Activated naive CD4-positive, alpha-beta T cell treated with anti-CD3 and anti-CD28 coated beads, Interleukin-2, amount 50 U/mL, for 24 hours (primary cell): Measurements from ENCODE around the gene RSRC1.
"Not testable (repeated sequence)": the region's sequence is repeated elsewhere in the genome, so short reads cannot be mapped to it uniquely, and the experiment has no call there.

Experiments
- H3K27ac Mint-ChIP-seq: one replicate; pipeline ENCODE4 v1.8.0; 2021; ENCODE audit warnings: mild to moderate bottlenecking, mixed read lengths
- H3K27me3 Mint-ChIP-seq: one replicate; pipeline ENCODE4 v1.8.0; 2021; ENCODE audit warnings: mixed read lengths
- H3K36me3 Mint-ChIP-seq: one replicate; pipeline ENCODE4 v1.8.0; 2021; ENCODE audit warnings: mixed read lengths
- H3K4me1 Mint-ChIP-seq: one replicate; pipeline ENCODE4 v1.8.0; 2021; ENCODE audit warnings: mixed read lengths
- H3K4me3 Mint-ChIP-seq: one replicate; pipeline ENCODE4 v1.8.0; 2021; ENCODE audit warnings: mild to moderate bottlenecking, mixed read lengths
- H3K9me3 Mint-ChIP-seq: one replicate; pipeline ENCODE4 v1.8.0; 2021; ENCODE audit warnings: mixed read lengths

Gene RSRC1

DNA sequence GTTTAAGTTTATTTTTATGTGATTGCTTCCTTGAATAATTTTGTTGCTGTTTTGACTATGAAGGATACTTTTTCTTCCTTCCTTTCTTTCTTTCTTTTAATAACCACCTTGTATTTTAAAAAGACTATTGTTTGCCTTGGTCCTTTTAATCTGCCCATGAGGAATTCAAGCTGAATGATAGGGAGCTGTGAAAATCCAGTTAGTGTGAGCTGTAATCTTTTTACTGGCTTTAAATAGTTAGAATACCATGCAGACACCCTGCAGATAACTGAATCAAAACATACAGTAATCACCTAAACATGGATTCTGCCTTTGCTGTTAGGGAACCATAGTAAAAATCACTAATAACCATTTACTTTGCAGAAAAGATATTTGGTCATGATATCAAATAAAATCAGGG, 110.7 kb downstream of the RSRC1 start:
- peaks cover under 1% of the 10 kb centered on the region for H3K9me3 Mint-ChIP-seq
- H3K4me3 Mint-ChIP-seq, result no peak overlapping the region

GRCh38 chr3:158221426-158221825, 111.5 kb downstream of the RSRC1 start:
- Mint-ChIP-seq H3K4me1 (peaks cover 4% of the 10 kb centered on the region), H3K9me3 (no peaks in the 10 kb centered on the region), H3K27me3 (no peaks in the 10 kb centered on the region), H3K36me3 (peaks cover 22% of the 10 kb centered on the region), H3K27ac (no peak overlapping the region), H3K4me3 (no peak overlapping the region)

More for the DNA sequence above, 110.7 kb downstream of the RSRC1 start:
- Mint-ChIP-seq H3K4me1 (peaks cover 4% of the 10 kb centered on the region), H3K36me3 (peaks cover 21% of the 10 kb centered on the region), H3K27ac (no peak overlapping the region), H3K27me3 (no peaks in the 10 kb centered on the region)

GRCh38 chr3:158226429-158226828, 116.5 kb downstream of the RSRC1 start:
- H3K36me3 Mint-ChIP-seq, result peaks cover 30% of the 10 kb centered on the region
- H3K4me1 Mint-ChIP-seq, result no peaks in the 10 kb centered on the region
- H3K9me3 Mint-ChIP-seq, result no peaks in the 10 kb centered on the region
- H3K27ac Mint-ChIP-seq, result no peak overlapping the region
- no peaks in the 10 kb centered on the region for H3K27me3 Mint-ChIP-seq
- no peak overlapping the region for H3K4me3 Mint-ChIP-seq

DNA sequence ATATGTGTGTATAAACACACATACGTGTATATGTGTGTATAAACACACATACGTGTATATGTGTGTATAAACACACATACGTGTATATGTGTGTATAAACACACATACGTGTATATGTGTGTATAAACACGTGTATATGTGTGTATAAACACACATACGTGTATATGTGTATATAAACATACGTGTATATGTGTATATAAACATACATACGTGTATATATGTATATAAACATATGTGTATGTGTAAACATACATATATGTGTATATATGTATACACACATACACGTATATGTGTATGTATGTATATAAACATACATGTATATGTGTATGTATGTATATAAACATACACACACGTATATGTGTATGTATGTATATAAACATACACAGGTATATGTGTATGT, 119.1 kb downstream of the RSRC1 start:
- H3K27me3 Mint-ChIP-seq, H3K27ac Mint-ChIP-seq, H3K9me3 Mint-ChIP-seq, H3K4me3 Mint-ChIP-seq, H3K4me1 Mint-ChIP-seq: not testable (repeated sequence)
- peaks cover 19% of the 10 kb centered on the region for H3K36me3 Mint-ChIP-seq

DNA sequence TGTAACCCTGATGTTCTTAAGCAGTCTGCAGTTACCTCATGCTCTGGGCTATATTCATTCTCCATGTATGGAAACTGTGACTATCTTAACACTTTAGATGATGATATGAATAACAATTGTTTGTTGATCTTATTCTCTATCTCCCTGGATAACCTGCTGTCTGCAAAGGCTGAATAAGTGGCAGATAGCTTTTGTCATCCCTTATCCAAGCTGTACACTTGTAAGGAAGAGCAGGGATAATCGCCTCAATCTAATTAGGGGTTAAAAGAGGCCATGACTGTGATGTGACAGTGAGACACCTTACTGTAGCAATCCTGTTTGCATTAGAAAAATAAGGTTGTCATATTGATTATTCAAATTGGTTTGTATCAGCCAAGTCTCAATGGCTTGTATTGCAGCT, 123.9 kb downstream of the RSRC1 start:
- no peak overlapping the region for H3K4me3 Mint-ChIP-seq
- peaks cover 5% of the 10 kb centered on the region for H3K9me3 Mint-ChIP-seq
- no peak overlapping the region for H3K27ac Mint-ChIP-seq
- H3K4me1 Mint-ChIP-seq, result no peaks in the 10 kb centered on the region
- H3K27me3 Mint-ChIP-seq, result no peaks in the 10 kb centered on the region
- H3K36me3 Mint-ChIP-seq, result peaks cover 29% of the 10 kb centered on the region

- H3K4me1 Mint-ChIP-seq, result peaks cover 4% of the 10 kb centered on the region
- H3K27ac Mint-ChIP-seq, result no peak overlapping the region
- no peak overlapping the region for H3K4me3 Mint-ChIP-seq
- peaks cover 56% of the 10 kb centered on the region for H3K36me3 Mint-ChIP-seq
- H3K27me3 Mint-ChIP-seq, result no peaks in the 10 kb centered on the region
- peaks cover 18% of the 10 kb centered on the region for H3K9me3 Mint-ChIP-seq
These were observed 134.4 kb downstream of the RSRC1 start for GRCh38 chr3:158244274-158244673.

GRCh38 chr3:158247288-158247687, 137.4 kb downstream of the RSRC1 start:
- Mint-ChIP-seq H3K27ac (no peak overlapping the region), H3K4me1 (peaks cover 7% of the 10 kb centered on the region), H3K4me3 (no peak overlapping the region), H3K9me3 (peaks cover 19% of the 10 kb centered on the region), H3K27me3 (no peaks in the 10 kb centered on the region), H3K36me3 (peaks cover 69% of the 10 kb centered on the region)

DNA sequence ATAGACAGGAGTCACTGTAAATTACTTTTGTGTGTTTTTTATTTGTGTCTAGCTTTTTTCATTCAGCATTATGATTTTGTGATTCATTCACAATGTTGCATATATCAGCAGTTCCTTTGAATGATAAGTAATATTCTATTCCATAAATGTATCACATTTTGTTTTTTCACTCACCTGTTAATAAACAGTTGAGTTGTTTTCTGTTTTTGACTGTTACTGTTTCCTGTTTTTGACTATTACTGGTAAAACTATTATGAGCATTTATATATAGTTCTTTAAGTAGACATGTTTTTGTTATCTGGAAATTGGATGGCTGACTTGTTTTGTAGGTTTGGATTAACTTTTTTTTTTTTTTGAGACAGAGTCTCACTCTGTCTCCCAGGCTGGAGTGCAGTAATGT, 138.4 kb downstream of the RSRC1 start:
- Mint-ChIP-seq H3K4me3 (no peak overlapping the region), H3K9me3 (peaks cover 19% of the 10 kb centered on the region), H3K27ac (no peak overlapping the region), H3K27me3 (no peaks in the 10 kb centered on the region), H3K4me1 (peaks cover 7% of the 10 kb centered on the region), H3K36me3 (peaks cover 69% of the 10 kb centered on the region)

DNA sequence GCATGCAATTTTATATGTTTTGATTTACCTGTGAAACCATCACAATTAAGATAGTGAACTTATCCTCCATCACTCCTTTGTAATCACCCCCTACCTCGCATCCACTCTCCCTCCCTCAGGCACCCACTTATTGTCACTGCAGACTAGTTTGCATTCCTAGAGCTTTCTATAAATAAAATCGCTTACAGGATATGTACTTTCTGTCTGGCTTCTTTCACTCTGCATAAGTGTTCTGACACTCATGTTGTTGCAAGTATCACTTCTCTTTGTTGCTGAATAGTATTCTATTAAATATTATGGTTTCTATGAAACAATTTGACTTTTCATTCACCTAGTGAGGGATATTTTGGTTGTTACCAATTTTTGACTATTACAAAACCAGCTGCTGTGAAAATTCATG, 139.3 kb downstream of the RSRC1 start:
- H3K4me3 Mint-ChIP-seq, result no peak overlapping the region
- H3K9me3 Mint-ChIP-seq, result peaks cover 20% of the 10 kb centered on the region
- H3K4me1 Mint-ChIP-seq, result peaks cover 7% of the 10 kb centered on the region

DNA sequence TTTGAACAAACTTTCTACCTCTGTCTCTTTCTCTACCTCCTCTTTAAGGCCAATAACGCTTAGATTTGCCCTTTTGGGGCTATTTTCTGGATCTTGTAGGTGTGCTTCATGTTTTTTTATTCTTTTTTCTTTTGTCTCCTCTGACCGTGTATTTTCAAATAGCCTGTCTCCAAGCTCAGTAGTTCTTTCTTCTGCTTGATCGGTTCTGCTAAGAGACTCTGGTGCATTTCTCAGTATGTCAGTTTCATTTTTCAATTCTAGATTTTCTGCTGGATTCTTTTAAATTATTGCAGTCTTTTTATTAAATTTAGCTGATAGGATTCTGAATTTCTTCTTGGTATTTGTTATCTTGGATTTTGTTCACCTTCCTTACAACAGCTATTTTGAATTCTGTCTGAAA, 148.7 kb downstream of the RSRC1 start:
- H3K36me3 Mint-ChIP-seq, result peaks cover 66% of the 10 kb centered on the region
- no peaks in the 10 kb centered on the region for H3K27me3 Mint-ChIP-seq
- peaks cover 37% of the 10 kb centered on the region for H3K9me3 Mint-ChIP-seq
- H3K4me1 Mint-ChIP-seq, result peaks cover 24% of the 10 kb centered on the region
- no peak overlapping the region for H3K27ac Mint-ChIP-seq
- H3K4me3 Mint-ChIP-seq, result no peak overlapping the region

More for the DNA sequence above, 139.3 kb downstream of the RSRC1 start:
- no peaks in the 10 kb centered on the region for H3K27me3 Mint-ChIP-seq
- H3K36me3 Mint-ChIP-seq, result peaks cover 73% of the 10 kb centered on the region
- H3K27ac Mint-ChIP-seq, result no peak overlapping the region

- Mint-ChIP-seq H3K4me1 (peaks cover 24% of the 10 kb centered on the region), H3K4me3 (no peak overlapping the region), H3K36me3 (peaks cover 62% of the 10 kb centered on the region), H3K9me3 (peaks cover 44% of the 10 kb centered on the region), H3K27me3 (no peaks in the 10 kb centered on the region), H3K27ac (no peak overlapping the region)
These were observed 150.5 kb downstream of the RSRC1 start for GRCh38 chr3:158260392-158260791.

GRCh38 chr3:158261371-158261991, 151.6 kb downstream of the RSRC1 start:
- Mint-ChIP-seq H3K4me3 (no peak overlapping the region), H3K36me3 (peaks cover 54% of the 10 kb centered on the region), H3K27me3 (no peaks in the 10 kb centered on the region), H3K27ac (no peak overlapping the region), H3K4me1 (peaks cover 19% of the 10 kb centered on the region), H3K9me3 (peaks cover 38% of the 10 kb centered on the region)

GRCh38 chr3:158264894-158265293, 155.0 kb downstream of the RSRC1 start:
- Mint-ChIP-seq H3K9me3 (peaks cover 20% of the 10 kb centered on the region), H3K36me3 (peaks cover 46% of the 10 kb centered on the region), H3K4me1 (peaks cover 3% of the 10 kb centered on the region), H3K27ac (no peak overlapping the region), H3K27me3 (no peaks in the 10 kb centered on the region), H3K4me3 (no peak overlapping the region)

DNA sequence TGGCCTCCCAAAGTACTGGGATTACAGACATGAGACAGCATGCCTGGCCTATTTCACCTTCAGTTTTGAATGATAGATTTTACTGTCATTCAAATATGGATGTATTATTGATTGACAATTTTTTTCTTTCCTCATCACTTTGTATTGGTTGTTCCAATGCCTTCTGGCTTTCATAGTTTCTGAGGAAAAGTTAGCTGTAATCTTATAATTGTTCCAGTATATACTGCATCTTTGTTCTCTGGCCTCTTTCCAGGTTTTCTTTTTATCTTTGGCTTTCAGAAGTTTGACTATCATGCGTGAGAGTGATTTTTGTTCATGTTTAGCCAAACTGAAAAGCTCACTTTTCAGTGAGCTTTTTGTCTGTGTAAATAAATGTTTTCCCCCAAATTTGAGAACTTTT, 157.1 kb downstream of the RSRC1 start:
- Mint-ChIP-seq H3K27me3 (no peaks in the 10 kb centered on the region), H3K4me3 (no peak overlapping the region), H3K4me1 (peaks cover under 1% of the 10 kb centered on the region), H3K9me3 (peaks cover 13% of the 10 kb centered on the region), H3K36me3 (peaks cover 42% of the 10 kb centered on the region), H3K27ac (no peak overlapping the region)

GRCh38 chr3:158269942-158270341, 160.1 kb downstream of the RSRC1 start:
- H3K36me3 Mint-ChIP-seq, result peaks cover 40% of the 10 kb centered on the region

GRCh38 chr3:158272081-158272480, 162.2 kb downstream of the RSRC1 start:
- Mint-ChIP-seq H3K36me3 (peaks cover 37% of the 10 kb centered on the region), H3K4me1 (no peaks in the 10 kb centered on the region), H3K27ac (no peak overlapping the region), H3K4me3 (no peak overlapping the region), H3K27me3 (no peaks in the 10 kb centered on the region), H3K9me3 (peaks cover 6% of the 10 kb centered on the region)

More at GRCh38 chr3:158269942-158270341, 160.1 kb downstream of the RSRC1 start:
- Mint-ChIP-seq H3K4me1 (no peaks in the 10 kb centered on the region), H3K27me3 (no peaks in the 10 kb centered on the region), H3K4me3 (no peak overlapping the region), H3K9me3 (peaks cover 7% of the 10 kb centered on the region), H3K27ac (no peak overlapping the region)

DNA sequence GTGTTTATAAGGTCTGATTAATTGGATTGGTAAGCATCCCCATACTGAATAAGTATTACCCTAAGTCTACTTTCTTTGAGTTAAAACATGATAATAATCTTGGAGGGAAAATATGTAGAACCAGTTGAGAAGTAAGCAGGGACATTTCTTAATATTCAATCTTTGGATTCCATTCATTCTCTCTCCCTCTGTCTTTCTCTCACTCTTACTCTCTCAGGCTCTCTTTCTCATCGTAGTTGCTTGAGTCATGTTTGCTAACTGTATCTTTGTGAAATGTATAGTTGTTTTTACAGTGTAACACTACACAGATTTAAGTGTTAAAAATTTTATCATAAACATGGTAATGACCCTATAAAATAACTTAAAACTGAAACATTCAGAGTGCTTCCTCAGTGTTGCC, 163.8 kb downstream of the RSRC1 start:
- H3K36me3 Mint-ChIP-seq, result peaks cover 34% of the 10 kb centered on the region
- no peaks in the 10 kb centered on the region for H3K27me3 Mint-ChIP-seq
- H3K4me1 Mint-ChIP-seq, result no peaks in the 10 kb centered on the region
- no peak overlapping the region for H3K27ac Mint-ChIP-seq
- H3K9me3 Mint-ChIP-seq, result peaks cover 3% of the 10 kb centered on the region
- no peak overlapping the region for H3K4me3 Mint-ChIP-seq
